ENCODE results near the gene PLD3.

The PLD3 gene

DNA sequence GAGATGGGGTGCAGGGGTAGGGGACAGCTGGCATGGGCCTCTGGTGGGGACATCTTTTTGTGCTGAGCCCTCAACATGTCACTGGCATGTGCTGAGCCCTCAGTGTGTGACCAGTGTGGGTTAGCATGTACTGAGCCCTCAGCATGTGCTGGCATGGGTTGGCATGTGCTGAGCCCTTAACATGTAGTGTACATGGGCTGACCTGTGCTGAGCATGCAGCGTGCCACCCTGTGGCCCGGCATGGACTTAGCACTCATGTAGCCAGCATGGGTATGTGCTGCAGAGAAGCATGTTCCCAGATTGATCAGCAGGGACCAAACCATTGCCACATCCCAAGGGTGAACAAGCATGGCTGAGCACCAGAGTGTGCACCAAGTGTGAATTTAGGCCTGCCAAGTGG, 30.0 kb downstream of the PLD3 start:
- no peak for TF ChIP-seq FOXP2 (optimal IDR thresholded peaks at IDR 0.05; ENCODE audit: borderline replicate concordance, extremely low read depth, extremely low read length, insufficient read depth)
- no peak for TF ChIP-seq TAF1 (IDR thresholded peaks at IDR 0.05; ENCODE audit: borderline replicate concordance, insufficient read depth, low read length)
- TF ChIP-seq POLR2AphosphoS5 (IDR thresholded peaks at IDR 0.05; ENCODE audit: low read depth, low read length): no peak
- TF ChIP-seq SIN3A (IDR thresholded peaks at IDR 0.05; ENCODE audit: borderline replicate concordance, insufficient read depth, low read length): no peak
- TF ChIP-seq, protein P1, sequence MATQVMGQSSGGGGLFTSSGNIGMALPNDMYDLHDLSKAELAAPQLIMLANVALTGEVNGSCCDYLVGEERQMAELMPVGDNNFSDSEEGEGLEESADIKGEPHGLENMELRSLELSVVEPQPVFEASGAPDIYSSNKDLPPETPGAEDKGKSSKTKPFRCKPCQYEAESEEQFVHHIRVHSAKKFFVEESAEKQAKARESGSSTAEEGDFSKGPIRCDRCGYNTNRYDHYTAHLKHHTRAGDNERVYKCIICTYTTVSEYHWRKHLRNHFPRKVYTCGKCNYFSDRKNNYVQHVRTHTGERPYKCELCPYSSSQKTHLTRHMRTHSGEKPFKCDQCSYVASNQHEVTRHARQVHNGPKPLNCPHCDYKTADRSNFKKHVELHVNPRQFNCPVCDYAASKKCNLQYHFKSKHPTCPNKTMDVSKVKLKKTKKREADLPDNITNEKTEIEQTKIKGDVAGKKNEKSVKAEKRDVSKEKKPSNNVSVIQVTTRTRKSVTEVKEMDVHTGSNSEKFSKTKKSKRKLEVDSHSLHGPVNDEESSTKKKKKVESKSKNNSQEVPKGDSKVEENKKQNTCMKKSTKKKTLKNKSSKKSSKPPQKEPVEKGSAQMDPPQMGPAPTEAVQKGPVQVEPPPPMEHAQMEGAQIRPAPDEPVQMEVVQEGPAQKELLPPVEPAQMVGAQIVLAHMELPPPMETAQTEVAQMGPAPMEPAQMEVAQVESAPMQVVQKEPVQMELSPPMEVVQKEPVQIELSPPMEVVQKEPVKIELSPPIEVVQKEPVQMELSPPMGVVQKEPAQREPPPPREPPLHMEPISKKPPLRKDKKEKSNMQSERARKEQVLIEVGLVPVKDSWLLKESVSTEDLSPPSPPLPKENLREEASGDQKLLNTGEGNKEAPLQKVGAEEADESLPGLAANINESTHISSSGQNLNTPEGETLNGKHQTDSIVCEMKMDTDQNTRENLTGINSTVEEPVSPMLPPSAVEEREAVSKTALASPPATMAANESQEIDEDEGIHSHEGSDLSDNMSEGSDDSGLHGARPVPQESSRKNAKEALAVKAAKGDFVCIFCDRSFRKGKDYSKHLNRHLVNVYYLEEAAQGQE (IDR thresholded peaks at IDR 0.05; ENCODE audit: insufficient read depth in 1 of 2, low read depth in 2 of 2, low read length in 2 of 2): no peak

DNA sequence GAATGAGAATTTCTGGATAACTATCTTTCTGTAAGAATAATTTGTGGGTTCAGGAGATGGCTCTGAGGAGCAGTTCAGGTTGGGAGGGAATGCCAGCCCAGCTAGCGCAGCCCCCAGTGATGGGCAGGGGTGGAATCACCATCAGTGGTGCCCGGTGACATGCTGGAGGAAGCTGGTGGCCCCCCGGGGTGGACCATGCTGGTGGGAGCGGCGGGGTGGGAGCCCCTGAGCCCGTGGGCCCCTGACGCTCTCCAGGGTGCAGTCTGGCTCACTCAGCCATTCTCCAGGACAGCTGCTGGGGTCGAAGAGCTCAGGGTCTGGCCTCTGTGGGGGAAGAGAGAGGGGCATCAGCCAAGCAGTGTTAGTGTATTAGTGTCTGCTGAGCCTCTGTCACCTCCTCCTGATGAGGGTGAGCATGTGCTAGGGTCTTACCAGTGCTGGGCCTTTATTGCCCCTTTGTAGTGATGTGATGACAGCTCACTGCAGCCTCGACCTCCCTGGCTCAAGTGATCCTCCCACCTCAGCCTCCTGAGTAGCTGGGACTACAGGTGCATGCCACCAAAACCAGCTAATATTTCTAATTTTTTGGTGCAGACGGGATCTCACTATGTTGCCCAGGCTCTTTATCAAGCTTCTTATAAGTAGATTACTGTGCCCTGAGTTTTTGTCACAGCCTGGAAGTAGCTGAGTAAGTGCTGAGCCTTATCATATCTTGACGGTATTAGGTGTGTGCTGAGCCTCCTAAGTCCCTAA, 31.1 kb downstream of the PLD3 start:
- TF ChIP-seq TAF1 (IDR thresholded peaks at IDR 0.05; ENCODE audit: borderline replicate concordance, insufficient read depth, low read length) (no peak), POLR2AphosphoS5 (IDR thresholded peaks at IDR 0.05; ENCODE audit: low read depth, low read length) (no peak), FOXP2 (optimal IDR thresholded peaks at IDR 0.05; ENCODE audit: borderline replicate concordance, extremely low read depth, extremely low read length, insufficient read depth) (no peak), SIN3A (IDR thresholded peaks at IDR 0.05; ENCODE audit: borderline replicate concordance, insufficient read depth, low read length) (no peak)
- TF ChIP-seq, protein P1 (IDR thresholded peaks at IDR 0.05; ENCODE audit: insufficient read depth in 1 of 2, low read depth in 2 of 2, low read length in 2 of 2): no peak

DNA sequence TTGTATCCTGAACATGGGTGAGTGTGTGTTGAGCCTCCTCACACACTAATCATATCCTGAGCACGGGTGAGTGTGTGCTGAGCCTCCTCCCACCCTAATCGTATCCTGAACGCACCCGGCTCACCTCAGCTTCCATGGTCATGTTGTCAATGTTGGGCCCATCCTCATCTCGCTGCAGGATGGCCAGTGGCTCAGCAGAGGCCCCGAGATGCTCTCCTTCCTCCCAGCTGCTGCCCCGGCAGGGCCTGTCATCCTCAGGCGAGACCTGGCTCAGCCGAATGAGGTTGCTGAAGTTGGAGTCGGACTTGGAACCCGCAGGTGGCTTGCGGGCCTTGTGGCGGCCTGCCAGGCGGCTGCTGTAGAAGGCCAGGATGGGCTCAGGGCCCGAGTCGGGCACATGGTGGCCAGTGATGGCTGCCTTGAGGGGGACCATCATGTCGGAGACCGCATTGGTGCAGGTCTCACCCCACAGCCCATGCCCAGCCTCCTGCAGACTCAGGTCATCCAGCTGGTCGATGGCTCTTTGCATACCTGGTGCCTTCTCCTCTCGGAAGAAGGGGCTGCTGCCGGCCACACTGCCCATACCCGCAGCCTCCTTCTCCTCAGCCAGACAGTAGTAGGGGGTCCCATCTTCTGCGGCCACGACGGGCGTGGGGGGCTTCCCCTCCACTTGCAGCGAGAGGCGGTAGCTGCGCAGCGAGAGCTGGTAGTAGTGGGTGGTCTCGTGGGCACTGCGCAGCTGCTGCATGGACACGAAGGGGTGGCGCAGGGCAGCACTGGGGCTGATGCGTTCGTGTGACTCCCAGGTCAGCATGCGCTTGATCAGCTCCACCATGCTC, 31.9 kb downstream of the PLD3 start:
- no peak for TF ChIP-seq POLR2AphosphoS5 (IDR thresholded peaks at IDR 0.05; ENCODE audit: low read depth, low read length)
- TF ChIP-seq FOXP2 (optimal IDR thresholded peaks at IDR 0.05; ENCODE audit: borderline replicate concordance, extremely low read depth, extremely low read length, insufficient read depth): no peak
- TF ChIP-seq, protein P1 (IDR thresholded peaks at IDR 0.05; ENCODE audit: insufficient read depth in 1 of 2, low read depth in 2 of 2, low read length in 2 of 2): no peak
- no peak for TF ChIP-seq TAF1 (IDR thresholded peaks at IDR 0.05; ENCODE audit: borderline replicate concordance, insufficient read depth, low read length)
- no peak for TF ChIP-seq SIN3A (IDR thresholded peaks at IDR 0.05; ENCODE audit: borderline replicate concordance, insufficient read depth, low read length)

GRCh38 chr19:40381321-40381720, 32.8 kb downstream of the PLD3 start:
- TF ChIP-seq FOXP2 (optimal IDR thresholded peaks at IDR 0.05; ENCODE audit: borderline replicate concordance, extremely low read depth, extremely low read length, insufficient read depth) (no peak), POLR2AphosphoS5 (IDR thresholded peaks at IDR 0.05; ENCODE audit: low read depth, low read length) (no peak), TAF1 (IDR thresholded peaks at IDR 0.05; ENCODE audit: borderline replicate concordance, insufficient read depth, low read length) (no peak), SIN3A (IDR thresholded peaks at IDR 0.05; ENCODE audit: borderline replicate concordance, insufficient read depth, low read length) (no peak)
- TF ChIP-seq, protein P1 (IDR thresholded peaks at IDR 0.05; ENCODE audit: insufficient read depth in 1 of 2, low read depth in 2 of 2, low read length in 2 of 2): no peak

Measured in PFSK-1 (cell line).